Activated CD4-positive, alpha-beta T cell treated with anti-CD3 and anti-CD28 coated beads, Interleukin-2, amount 50 U/mL, for 1 hour (primary cell): Measurements from ENCODE around the gene NMNAT2.
"Not testable (repeated sequence)": the region's sequence is repeated elsewhere in the genome, so short reads cannot be mapped to it uniquely, and the experiment has no call there.

ENCODE experiments used
- DNase-seq: peaks from one replicate; pipeline ENCODE4 v3.0.0-alpha.2; 2020

NMNAT2 gene

GRCh38 chr1:183251101-183251958 is 166.8 kb downstream of the NMNAT2 start:
- DNase-seq, result no peak

GRCh38 chr1:183249941-183250452 is 168.2 kb downstream of the NMNAT2 start:
- no peak for DNase-seq

GRCh38 chr1:183248989-183249691 is 169.0 kb downstream of the NMNAT2 start:
- no peak for DNase-seq

GRCh38 chr1:183247931-183248330 is 170.2 kb downstream of the NMNAT2 start:
- no peak for DNase-seq

- no peak for DNase-seq
Measured at GRCh38 chr1:183247484-183247883, 170.7 kb downstream of the NMNAT2 start.

- no peak for DNase-seq
Measured at GRCh38 chr1:183247066-183247465, 171.1 kb downstream of the NMNAT2 start.

GRCh38 chr1:183246436-183246835 is 171.7 kb downstream of the NMNAT2 start:
- DNase-seq, result no peak

- DNase-seq, result no peak
Measured at GRCh38 chr1:183245357-183245756, 172.8 kb downstream of the NMNAT2 start.

GRCh38 chr1:183244466-183244865 is 173.7 kb downstream of the NMNAT2 start:
- no peak for DNase-seq

GRCh38 chr1:183243161-183244050 is 174.8 kb downstream of the NMNAT2 start:
- no peak for DNase-seq

- no peak for DNase-seq
Measured at GRCh38 chr1:183242556-183242955, 175.6 kb downstream of the NMNAT2 start.

GRCh38 chr1:183241471-183241870 is 176.7 kb downstream of the NMNAT2 start:
- no peak for DNase-seq

GRCh38 chr1:183240853-183241252 is 177.3 kb downstream of the NMNAT2 start:
- DNase-seq, result not testable (repeated sequence)

GRCh38 chr1:183240526-183240825 is 177.7 kb downstream of the NMNAT2 start:
- no peak for DNase-seq

GRCh38 chr1:183239793-183240525 is 178.2 kb downstream of the NMNAT2 start:
- DNase-seq, result no peak

GRCh38 chr1:183239220-183239742 is 178.9 kb downstream of the NMNAT2 start:
- no peak for DNase-seq

GRCh38 chr1:183238071-183238470 is 180.1 kb downstream of the NMNAT2 start:
- DNase-seq, result no peak

- DNase-seq, result no peak
Measured at GRCh38 chr1:183237046-183237445, 181.1 kb downstream of the NMNAT2 start.

GRCh38 chr1:183236158-183236725 is 181.9 kb downstream of the NMNAT2 start:
- DNase-seq, result no peak

- DNase-seq, result no peak
Measured at GRCh38 chr1:183235503-183235902, 182.7 kb downstream of the NMNAT2 start.

GRCh38 chr1:183234660-183235476 is 183.3 kb downstream of the NMNAT2 start:
- no peak for DNase-seq
